RWPE2 (cell line): ENCODE data around the gene KRT84.

ENCODE experiments used
- ATAC-seq: fragments of 200-7000 bp; cut with Tn5 transposase; 3 replicates; pipeline ENCODE4 v1.9.1; 2021; ENCODE audit warnings: low read depth
- DNase-seq: peaks from one replicate; pipeline ENCODE4 v3.0.0-alpha.2; 2020; ENCODE audit warnings: low spot score
- H3K27ac ChIP-seq: fragments of 450-650 bp; 2 replicates; pipeline ENCODE4 v1.5.1; 2017; ENCODE audit warnings: mild to moderate bottlenecking; ENCODE audit not compliant: poor library complexity, severe bottlenecking
- H3K27me3 ChIP-seq: fragments of 250-450 bp; sonication (Bioruptor Pico); 2 replicates; pipeline ENCODE4 v1.5.1; 2021; ENCODE audit warnings: mild to moderate bottlenecking, moderate library complexity; ENCODE audit not compliant: insufficient read depth, poor library complexity, severe bottlenecking
- H3K36me3 ChIP-seq: fragments of 250-450 bp; sonication (Bioruptor Pico); 2 replicates; pipeline ENCODE4 v1.5.1; 2020; ENCODE audit warnings: low read depth, mild to moderate bottlenecking, moderate library complexity
- H3K4me1 ChIP-seq: fragments of 250-450 bp; sonication (Bioruptor Pico); 2 replicates; pipeline ENCODE4 v1.5.1; 2021; ENCODE audit warnings: mild to moderate bottlenecking, moderate library complexity; ENCODE audit not compliant: insufficient read depth, poor library complexity, severe bottlenecking
- H3K4me3 ChIP-seq: fragments of 250-450 bp; sonication (Bioruptor Pico); 2 replicates; pipeline ENCODE4 v1.5.1; 2021; ENCODE audit warnings: mild to moderate bottlenecking, moderate library complexity; ENCODE audit not compliant: severe bottlenecking
- H3K9me3 ChIP-seq: fragments of 250-450 bp; sonication (Bioruptor Pico); 2 replicates; pipeline ENCODE4 v1.5.1; 2021; ENCODE audit warnings: mild to moderate bottlenecking, moderate library complexity; ENCODE audit not compliant: severe bottlenecking
- TF ChIP-seq, protein P1 (sequence below): fragments of 450-650 bp; IDR thresholded peaks from one replicate; pipeline ENCODE4 v1.5.1; 2017; ENCODE audit warnings: mild to moderate bottlenecking, moderate library complexity; ENCODE audit not compliant: poor library complexity, severe bottlenecking

Gene KRT84

DNA sequence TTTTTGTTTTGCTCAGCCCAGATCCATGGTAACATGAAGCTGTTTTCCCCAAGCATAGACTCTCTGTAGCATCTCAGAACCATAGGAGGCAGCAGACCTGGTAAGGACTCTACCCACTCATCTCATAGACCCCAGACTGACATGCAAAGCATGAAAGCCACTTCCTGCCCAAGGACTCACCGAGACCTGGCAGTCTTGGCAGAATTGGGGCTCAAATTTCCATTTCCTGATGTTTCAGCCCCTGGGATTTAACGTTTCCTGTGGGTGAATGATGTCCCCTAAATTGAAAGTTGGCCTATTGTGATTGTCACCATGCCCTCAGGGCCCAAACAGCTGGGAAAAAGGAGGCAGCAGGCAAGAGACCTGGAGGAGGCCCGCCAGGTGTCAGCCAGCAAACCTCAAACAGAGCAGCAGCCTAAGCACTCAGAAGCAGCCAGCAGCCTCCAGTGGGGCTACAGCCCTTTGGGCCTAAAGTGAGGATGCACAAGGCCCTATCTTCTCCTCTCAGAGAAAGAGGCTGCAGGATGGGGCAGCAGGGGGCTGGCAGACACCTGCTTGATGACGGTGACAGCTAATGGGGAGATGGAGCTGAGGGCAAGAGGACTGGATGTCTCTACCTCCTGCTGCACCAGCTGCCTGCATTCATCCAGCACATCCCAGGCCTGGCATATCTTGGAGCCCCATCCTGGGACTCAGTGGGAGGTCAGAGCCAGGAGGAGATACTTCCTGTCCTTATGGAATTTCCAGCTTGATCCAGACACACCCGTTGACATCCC, 26.7 kb downstream of the KRT84 start:
- H3K36me3 ChIP-seq = no peaks in the 10 kb centered on the region
- no peaks in the 10 kb centered on the region for H3K27me3 ChIP-seq
- H3K4me3 ChIP-seq = no peak overlapping the region
- TF ChIP-seq, protein P1, sequence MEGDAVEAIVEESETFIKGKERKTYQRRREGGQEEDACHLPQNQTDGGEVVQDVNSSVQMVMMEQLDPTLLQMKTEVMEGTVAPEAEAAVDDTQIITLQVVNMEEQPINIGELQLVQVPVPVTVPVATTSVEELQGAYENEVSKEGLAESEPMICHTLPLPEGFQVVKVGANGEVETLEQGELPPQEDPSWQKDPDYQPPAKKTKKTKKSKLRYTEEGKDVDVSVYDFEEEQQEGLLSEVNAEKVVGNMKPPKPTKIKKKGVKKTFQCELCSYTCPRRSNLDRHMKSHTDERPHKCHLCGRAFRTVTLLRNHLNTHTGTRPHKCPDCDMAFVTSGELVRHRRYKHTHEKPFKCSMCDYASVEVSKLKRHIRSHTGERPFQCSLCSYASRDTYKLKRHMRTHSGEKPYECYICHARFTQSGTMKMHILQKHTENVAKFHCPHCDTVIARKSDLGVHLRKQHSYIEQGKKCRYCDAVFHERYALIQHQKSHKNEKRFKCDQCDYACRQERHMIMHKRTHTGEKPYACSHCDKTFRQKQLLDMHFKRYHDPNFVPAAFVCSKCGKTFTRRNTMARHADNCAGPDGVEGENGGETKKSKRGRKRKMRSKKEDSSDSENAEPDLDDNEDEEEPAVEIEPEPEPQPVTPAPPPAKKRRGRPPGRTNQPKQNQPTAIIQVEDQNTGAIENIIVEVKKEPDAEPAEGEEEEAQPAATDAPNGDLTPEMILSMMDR = no peak
- H3K27ac ChIP-seq = no peak overlapping the region
- H3K4me1 ChIP-seq = no peaks in the 10 kb centered on the region
- ATAC-seq (peak; percentile 51; the same call in 1 of the 3 replicates), DNase-seq (no peak)
- no peaks in the 10 kb centered on the region for H3K9me3 ChIP-seq

DNA sequence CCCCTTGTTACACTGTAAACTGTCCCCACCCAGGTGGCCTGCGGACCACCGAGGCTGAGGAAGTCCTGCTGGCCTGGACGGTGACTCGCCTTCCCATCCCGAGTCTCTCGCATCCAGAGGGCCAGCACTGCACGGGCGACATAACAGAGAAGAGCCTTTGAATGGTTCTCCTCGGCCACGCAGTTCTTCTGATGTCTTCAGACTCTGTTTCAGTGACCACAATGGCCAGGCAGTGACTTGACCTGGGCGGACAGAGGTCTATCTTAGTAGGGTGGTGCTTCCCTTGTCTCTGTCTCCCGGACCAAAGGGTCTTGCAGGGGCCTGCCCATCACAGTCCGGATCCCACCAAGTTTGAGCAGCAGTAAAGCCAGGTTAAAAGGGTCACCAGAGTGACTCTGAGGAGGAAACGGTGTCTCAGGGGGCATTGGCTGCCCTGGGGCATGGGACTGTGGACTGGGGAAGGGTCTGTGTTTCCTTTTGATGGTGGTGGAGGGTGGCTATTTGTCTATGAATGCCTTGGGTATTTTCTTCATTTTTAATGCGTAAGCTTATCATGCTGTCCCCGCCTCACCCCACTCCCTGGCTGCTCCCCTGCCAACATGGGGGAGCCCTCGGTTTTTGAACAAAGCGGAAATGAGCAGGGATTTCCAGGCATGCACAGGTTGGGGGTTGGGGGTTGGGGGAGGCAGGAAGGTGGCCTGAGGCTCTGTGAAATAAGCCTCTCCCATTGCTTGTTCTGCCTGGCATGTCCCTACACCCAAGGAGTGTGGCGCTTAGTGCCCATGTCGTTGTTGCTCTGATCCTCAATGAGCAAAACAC, 28.5 kb downstream of the KRT84 start:
- ATAC-seq (no peak), DNase-seq (no peak)
- no peak overlapping the region for H3K4me3 ChIP-seq
- TF ChIP-seq, protein P1 = no peak
- H3K4me1 ChIP-seq = no peaks in the 10 kb centered on the region
- H3K36me3 ChIP-seq = no peaks in the 10 kb centered on the region
- no peaks in the 10 kb centered on the region for H3K9me3 ChIP-seq
- H3K27me3 ChIP-seq = no peaks in the 10 kb centered on the region
- H3K27ac ChIP-seq = no peak overlapping the region

DNA sequence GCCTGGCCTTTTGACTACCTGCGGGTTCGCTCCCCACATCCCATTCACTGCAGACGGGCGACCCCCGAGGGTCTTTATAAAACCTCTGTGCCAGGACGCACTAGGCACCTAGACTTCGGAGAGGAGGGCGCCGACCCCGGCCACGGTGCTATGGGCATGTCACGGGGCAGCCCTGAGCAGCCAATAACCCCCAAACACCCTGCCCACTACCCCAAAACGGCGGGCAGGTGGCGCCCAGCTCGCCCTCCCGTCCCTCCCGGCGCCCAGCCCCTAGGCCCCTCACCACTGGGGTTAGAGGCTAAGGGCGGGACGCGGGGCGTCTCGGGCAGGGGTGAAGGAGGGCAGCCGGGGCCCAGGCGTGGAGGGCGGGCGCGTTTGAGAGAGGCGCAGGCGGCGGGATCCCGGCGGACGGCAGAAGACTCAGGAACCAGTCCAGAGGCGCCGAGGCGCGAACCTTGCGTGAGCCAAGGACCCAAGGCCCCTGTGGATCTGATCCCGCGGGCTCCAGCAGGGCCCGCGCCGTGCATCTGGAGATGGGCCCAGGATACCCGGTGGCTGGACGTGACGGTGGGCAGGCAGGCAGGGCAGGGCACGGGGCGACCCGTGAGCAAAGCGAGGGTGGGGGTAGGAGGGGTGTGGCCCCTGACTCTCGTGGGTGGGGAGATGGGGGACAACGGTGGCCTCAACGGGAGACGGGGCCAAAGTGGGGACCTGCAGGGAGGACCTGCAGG, 29.3 kb downstream of the KRT84 start:
- no peak for DNase-seq
- H3K36me3 ChIP-seq = no peaks in the 10 kb centered on the region
- no peak overlapping the region for H3K4me3 ChIP-seq
- ATAC-seq = no peak
- H3K9me3 ChIP-seq = no peaks in the 10 kb centered on the region
- H3K27ac ChIP-seq = no peak overlapping the region
- no peaks in the 10 kb centered on the region for H3K4me1 ChIP-seq
- no peaks in the 10 kb centered on the region for H3K27me3 ChIP-seq
- TF ChIP-seq, protein P1 = no peak

DNA sequence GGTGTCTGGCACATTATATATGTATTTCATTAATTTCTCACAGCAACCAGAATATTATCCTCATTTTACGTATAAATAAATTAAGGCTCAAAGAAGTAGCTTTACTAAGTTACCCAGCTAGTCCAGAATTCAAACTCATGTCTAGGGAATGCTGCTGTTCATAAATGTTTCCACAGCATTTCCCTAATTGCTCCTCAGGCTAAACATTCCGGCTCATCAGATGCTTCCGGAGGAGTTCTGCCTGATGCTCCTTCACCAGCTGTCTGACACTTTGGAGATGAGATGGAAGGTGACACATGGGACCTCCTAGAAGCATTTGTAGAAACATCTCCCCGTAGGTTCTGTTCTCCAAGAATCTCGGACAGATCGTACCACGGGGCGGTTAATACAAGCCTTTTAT, 30.3 kb downstream of the KRT84 start:
- Histone ChIP-seq H3K9me3 (no peaks in the 10 kb centered on the region), H3K27ac (no peak overlapping the region), H3K4me1 (no peaks in the 10 kb centered on the region), H3K36me3 (no peaks in the 10 kb centered on the region), H3K4me3 (no peak overlapping the region), H3K27me3 (no peaks in the 10 kb centered on the region)
- TF ChIP-seq, protein P1 = no peak
- DNase-seq (no peak), ATAC-seq (no peak)
